ENCODE measurements around the gene NR5A2.

GRCh38 chr1:200082329-200082728 is 54.8 kb downstream of the NR5A2 start:
- TF ChIP-seq EZH2 (IDR thresholded peaks at IDR 0.05; ENCODE audit: borderline replicate concordance, low read length) (no peak), CTCF (IDR thresholded peaks at IDR 0.05; ENCODE audit: low read length) (no peak)

Measured in OCI-LY1 (cell line).